Subcutaneous abdominal adipose tissue (tissue), 5 donors: ENCODE data around the gene KCNT1.

Source experiments
- H3K27ac ChIP-seq: one replicate; pipeline ENCODE4 v1.7.0; 2013; ENCODE audit warnings: low read depth, mild to moderate bottlenecking, inconsistent platforms, low read length, moderate library complexity
- H3K27me3 ChIP-seq, 5 donors: one replicate each; pipeline ENCODE4 v1.7.0; 2013; ENCODE audit warnings: low read length in 5 of 5, inconsistent platforms in 1 of 5; ENCODE audit not compliant: control insufficient read depth in 5 of 5, insufficient read depth in 4 of 5
- H3K36me3 ChIP-seq, 5 donors: one replicate each; pipeline ENCODE4 v1.7.0; 2013; ENCODE audit warnings: low read length in 5 of 5; ENCODE audit not compliant: control insufficient read depth in 5 of 5, insufficient read depth in 5 of 5
- H3K4me1 ChIP-seq, 5 donors: one replicate each; pipeline ENCODE4 v1.7.0; 2013; ENCODE audit warnings: low read length in 5 of 5, mild to moderate bottlenecking in 3 of 5, moderate library complexity in 1 of 5; ENCODE audit not compliant: control insufficient read depth in 5 of 5, insufficient read depth in 5 of 5
- H3K4me3 ChIP-seq, 5 donors: one replicate each; pipeline ENCODE4 v1.7.0; 2013; ENCODE audit warnings: low read length in 5 of 5, low read depth in 1 of 5
- H3K9ac ChIP-seq, 5 donors: one replicate each; pipeline ENCODE4 v1.7.0; 2013; ENCODE audit warnings: low read length in 5 of 5, mild to moderate bottlenecking in 4 of 5, moderate library complexity in 3 of 5
- H3K9me3 ChIP-seq, 5 donors: one replicate each; pipeline ENCODE4 v1.7.0; 2013; ENCODE audit warnings: low read length in 5 of 5; ENCODE audit not compliant: control insufficient read depth in 5 of 5
- donor health status: healthy.
- donor health status: healthy.
- donor health status: healthy.
- donor health status: healthy.
- donor health status: healthy.

The KCNT1 gene

DNA sequence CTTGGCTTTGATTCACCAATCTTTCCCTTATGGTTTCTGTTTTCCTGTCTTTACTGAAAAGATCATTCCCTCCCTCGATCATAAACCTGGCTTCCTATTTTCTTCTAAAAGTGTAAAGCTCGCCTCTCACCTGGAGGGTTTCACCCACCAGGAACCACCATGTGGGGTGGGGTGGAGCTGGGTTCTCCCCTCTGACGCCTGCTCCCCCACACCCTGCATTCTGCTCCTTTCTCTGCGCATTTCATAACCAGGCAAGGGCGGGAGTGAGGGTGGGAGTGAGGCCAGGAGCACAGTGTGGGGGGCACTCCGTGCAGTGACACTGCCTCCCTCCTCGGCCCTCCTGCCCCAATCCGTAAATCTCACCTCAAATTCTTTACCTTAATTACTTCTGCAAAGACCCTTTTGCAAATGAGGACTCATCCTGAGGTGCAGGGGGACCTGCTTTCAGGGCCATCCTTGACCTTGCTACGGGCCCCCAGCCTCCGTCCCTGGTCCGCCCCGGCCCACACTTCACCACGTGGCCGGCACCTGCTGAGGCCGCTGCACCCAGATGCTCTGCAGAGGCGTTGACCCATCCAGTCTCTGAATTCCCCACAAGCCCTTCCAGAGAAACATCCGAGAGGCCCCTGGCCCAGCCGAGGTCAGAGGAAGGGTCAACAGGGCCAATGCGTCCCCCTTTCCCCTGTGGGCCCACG is 59.3 kb downstream of the KCNT1 start:
- peaks cover 0 to 14% (median 5%) of the 10 kb centered on the region in 5 donors for H3K27me3 ChIP-seq
- H3K4me3 ChIP-seq = no peak overlapping the region
- no peaks in the 10 kb centered on the region for H3K36me3 ChIP-seq
- no peaks in the 10 kb centered on the region for H3K4me1 ChIP-seq
- peaks cover 0 to 15% (median 7%) of the 10 kb centered on the region in 5 donors for H3K9me3 ChIP-seq
- H3K9ac ChIP-seq = no peak overlapping the region
- H3K27ac ChIP-seq = no peak overlapping the region

DNA sequence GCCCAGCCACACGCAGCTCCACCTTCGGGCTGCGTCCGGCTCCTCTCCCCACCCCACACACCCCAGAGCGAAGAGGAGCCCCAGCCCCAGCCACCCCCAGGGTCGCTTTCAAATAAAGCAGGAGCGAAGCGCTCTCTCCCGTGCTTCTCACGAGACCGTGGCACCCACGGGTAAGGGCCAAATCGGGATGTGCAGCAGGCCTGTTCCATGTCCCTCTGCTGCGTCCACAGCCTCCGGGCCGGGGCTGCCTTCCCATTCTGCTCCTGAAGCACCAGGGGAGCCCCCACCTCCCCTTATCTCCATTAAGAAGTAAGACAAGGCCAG is 59.8 kb downstream of the KCNT1 start:
- Histone ChIP-seq H3K27ac (no peak overlapping the region), H3K9ac (no peak overlapping the region), H3K36me3 (no peaks in the 10 kb centered on the region), H3K27me3 (peaks cover 0 to 14% (median 5%) of the 10 kb centered on the region in 5 donors), H3K9me3 (peaks cover 0 to 20% (median 12%) of the 10 kb centered on the region in 5 donors), H3K4me3 (no peak overlapping the region), H3K4me1 (no peaks in the 10 kb centered on the region)

- Histone ChIP-seq H3K27ac (no peak overlapping the region), H3K9me3 (peaks cover 0 to 25% (median 12%) of the 10 kb centered on the region in 5 donors), H3K36me3 (no peaks in the 10 kb centered on the region), H3K9ac (no peak overlapping the region), H3K4me3 (no peak overlapping the region), H3K27me3 (peaks cover 0 to 13% (median 5%) of the 10 kb centered on the region in 5 donors), H3K4me1 (no peaks in the 10 kb centered on the region)
These were observed 60.9 kb downstream of the KCNT1 start for GRCh38 chr9:135762921-135763320.

GRCh38 chr9:135763716-135764446 is 61.9 kb downstream of the KCNT1 start:
- Histone ChIP-seq H3K27me3 (peaks cover 0 to 11% (median 7%) of the 10 kb centered on the region in 5 donors), H3K9ac (no peak overlapping the region), H3K27ac (no peak overlapping the region), H3K4me1 (no peaks in the 10 kb centered on the region), H3K4me3 (no peak overlapping the region), H3K9me3 (peaks cover 0 to 25% (median 12%) of the 10 kb centered on the region in 5 donors), H3K36me3 (no peaks in the 10 kb centered on the region)

- H3K27ac ChIP-seq = no peak overlapping the region
- peaks cover 0 to 25% (median 12%) of the 10 kb centered on the region in 5 donors for H3K9me3 ChIP-seq
- H3K27me3 ChIP-seq = peaks cover 0 to 15% (median 6%) of the 10 kb centered on the region in 5 donors
These were observed 62.7 kb downstream of the KCNT1 start for GRCh38 chr9:135764731-135765130.

GRCh38 chr9:135765416-135765815 is 63.4 kb downstream of the KCNT1 start:
- H3K27ac ChIP-seq = no peak overlapping the region
- H3K27me3 ChIP-seq = peaks cover 0 to 15% (median 7%) of the 10 kb centered on the region in 5 donors
- H3K4me1 ChIP-seq = no peaks in the 10 kb centered on the region
- H3K4me3 ChIP-seq = no peak overlapping the region
- no peaks in the 10 kb centered on the region for H3K36me3 ChIP-seq
- H3K9ac ChIP-seq = no peak overlapping the region
- H3K9me3 ChIP-seq = peaks cover 0 to 25% (median 12%) of the 10 kb centered on the region in 5 donors

More at GRCh38 chr9:135764731-135765130, 62.7 kb downstream of the KCNT1 start:
- Histone ChIP-seq H3K4me3 (no peak overlapping the region), H3K36me3 (no peaks in the 10 kb centered on the region), H3K4me1 (no peaks in the 10 kb centered on the region), H3K9ac (no peak overlapping the region)

- H3K36me3 ChIP-seq = no peaks in the 10 kb centered on the region
- H3K9ac ChIP-seq = no peak overlapping the region
- H3K27me3 ChIP-seq = peaks cover 0 to 18% (median 11%) of the 10 kb centered on the region in 5 donors
- H3K27ac ChIP-seq = no peak overlapping the region
- peaks cover 0 to 25% (median 12%) of the 10 kb centered on the region in 5 donors for H3K9me3 ChIP-seq
- H3K4me1 ChIP-seq = no peaks in the 10 kb centered on the region
- no peak overlapping the region for H3K4me3 ChIP-seq
These were observed 64.3 kb downstream of the KCNT1 start for GRCh38 chr9:135766251-135766650.

- Histone ChIP-seq H3K4me3 (no peak overlapping the region), H3K27me3 (peaks cover 0 to 22% (median 12%) of the 10 kb centered on the region in 5 donors), H3K4me1 (no peaks in the 10 kb centered on the region), H3K27ac (no peak overlapping the region), H3K9ac (no peak overlapping the region), H3K9me3 (peaks cover 0 to 25% (median 12%) of the 10 kb centered on the region in 5 donors), H3K36me3 (no peaks in the 10 kb centered on the region)
These were observed 64.7 kb downstream of the KCNT1 start for GRCh38 chr9:135766707-135767106.

GRCh38 chr9:135768516-135769218 is 66.7 kb downstream of the KCNT1 start:
- H3K9me3 ChIP-seq = peaks cover 0 to 25% (median 12%) of the 10 kb centered on the region in 5 donors
- no peaks in the 10 kb centered on the region for H3K4me1 ChIP-seq
- H3K36me3 ChIP-seq = no peaks in the 10 kb centered on the region
- no peak overlapping the region for H3K27ac ChIP-seq
- H3K4me3 ChIP-seq = no peak overlapping the region
- peaks cover 0 to 28% (median 24%) of the 10 kb centered on the region in 5 donors for H3K27me3 ChIP-seq
- H3K9ac ChIP-seq = no peak overlapping the region
